GM19372 (cell line): ENCODE measurements around the gene WSCD1.

Source experiments
- ATAC-seq: cut with Tn5 transposase; IDR thresholded peaks from one replicate; pipeline ENCODE4 v1.9.1; 2021; ENCODE audit warnings: mild to moderate bottlenecking, low read depth, moderate library complexity; ENCODE audit not compliant: unreplicated experiment

The WSCD1 gene

GRCh38 chr17:6084311-6085161 lies 14.4 kb downstream of the WSCD1 start:
- ATAC-seq = no peak

GRCh38 chr17:6085812-6086211 lies 15.6 kb downstream of the WSCD1 start:
- ATAC-seq = no peak

DNA sequence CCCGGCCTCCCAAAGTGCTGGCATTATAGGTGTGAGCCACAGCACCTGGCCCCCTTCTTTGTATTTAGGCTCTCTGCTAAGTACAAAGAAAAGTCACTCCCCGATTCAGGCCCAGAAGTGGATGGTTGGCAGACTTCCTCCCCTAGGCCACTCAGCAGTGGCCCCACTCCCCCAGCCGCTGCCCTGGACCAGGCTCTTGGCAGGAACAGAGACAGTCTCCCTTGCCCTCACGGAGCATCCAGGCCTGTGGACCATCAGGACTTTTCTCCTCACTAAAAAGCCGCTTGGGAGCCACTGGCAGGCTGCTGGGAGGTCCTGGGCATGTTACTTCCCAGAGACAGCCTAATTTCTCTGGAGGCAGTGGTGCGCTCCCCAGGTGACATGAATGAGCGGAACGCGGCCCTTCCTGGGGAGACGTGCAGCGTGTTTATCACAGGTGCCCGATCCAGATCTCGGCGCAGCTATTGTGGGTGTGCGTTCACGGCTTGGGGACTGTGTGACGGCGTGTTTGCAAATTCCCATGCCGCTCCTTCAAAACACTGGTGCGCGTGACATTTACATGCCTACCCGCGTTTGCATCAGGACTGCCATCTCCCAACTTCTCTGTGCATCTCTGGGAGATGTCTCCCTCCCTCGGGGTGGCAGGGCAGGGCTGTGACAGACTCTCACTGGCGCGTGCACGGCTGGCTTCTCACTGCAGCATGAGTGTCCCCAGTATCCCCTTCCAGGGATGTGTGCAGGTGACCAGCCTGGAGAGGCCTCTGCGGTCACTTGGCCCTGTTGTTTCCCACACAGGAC lies 16.6 kb downstream of the WSCD1 start:
- ATAC-seq = no peak

DNA sequence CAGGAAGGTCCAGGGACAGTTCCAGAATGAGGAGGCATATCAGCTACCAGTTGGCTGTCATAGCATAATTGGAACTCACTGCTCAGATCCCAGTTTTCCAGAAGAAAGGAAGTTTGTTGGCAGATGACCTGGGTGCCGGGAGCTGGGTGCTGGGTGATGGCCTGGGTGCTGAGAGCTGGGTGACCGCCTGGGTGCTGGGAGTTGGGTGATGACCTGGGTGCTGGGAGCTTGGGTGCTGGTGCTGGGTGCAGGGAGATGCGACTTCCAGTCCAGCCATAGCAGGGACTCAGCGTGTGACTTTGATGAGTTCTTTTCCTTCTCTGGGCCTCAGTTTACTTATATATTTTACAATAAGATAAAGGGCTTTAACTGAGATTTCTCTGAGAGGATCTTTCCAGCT lies 18.0 kb downstream of the WSCD1 start:
- ATAC-seq = no peak

- ATAC-seq = no peak
Measured at GRCh38 chr17:6090253-6090652, 20.1 kb downstream of the WSCD1 start.

DNA sequence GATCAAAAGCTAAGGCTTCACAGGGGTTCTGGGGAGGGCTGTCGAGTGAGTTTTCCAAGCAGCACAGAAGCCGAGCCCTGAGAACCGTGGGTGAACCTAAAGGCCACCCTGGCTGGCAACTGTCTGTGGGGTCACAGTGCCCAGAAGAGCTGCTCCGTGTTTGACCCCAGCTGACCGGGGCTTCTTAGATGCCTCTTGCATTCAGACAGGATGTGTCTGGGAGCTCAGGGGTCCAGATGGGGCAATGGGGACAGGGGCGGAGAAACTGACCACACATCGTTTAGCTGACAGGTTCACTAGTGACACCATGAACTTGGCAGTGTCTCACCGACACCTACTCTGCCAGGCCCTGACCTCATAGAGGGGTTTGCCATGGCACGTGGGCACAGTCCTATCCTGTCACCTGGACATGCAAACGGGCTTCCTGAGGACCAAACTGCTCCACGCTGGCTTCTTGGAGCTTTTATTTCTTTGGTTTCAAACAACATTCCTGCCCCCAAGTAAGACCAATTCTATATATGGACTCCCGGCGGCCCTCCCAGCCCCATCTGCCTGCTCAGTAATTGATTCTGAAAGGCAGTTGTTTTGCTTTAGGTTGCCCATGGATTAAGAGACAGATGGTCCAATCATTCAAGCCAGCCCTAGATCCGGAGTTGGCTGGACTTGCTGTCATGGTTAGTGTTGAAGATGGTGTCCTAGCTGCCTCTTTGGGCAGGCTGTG lies 22.2 kb downstream of the WSCD1 start:
- ATAC-seq = no peak

DNA sequence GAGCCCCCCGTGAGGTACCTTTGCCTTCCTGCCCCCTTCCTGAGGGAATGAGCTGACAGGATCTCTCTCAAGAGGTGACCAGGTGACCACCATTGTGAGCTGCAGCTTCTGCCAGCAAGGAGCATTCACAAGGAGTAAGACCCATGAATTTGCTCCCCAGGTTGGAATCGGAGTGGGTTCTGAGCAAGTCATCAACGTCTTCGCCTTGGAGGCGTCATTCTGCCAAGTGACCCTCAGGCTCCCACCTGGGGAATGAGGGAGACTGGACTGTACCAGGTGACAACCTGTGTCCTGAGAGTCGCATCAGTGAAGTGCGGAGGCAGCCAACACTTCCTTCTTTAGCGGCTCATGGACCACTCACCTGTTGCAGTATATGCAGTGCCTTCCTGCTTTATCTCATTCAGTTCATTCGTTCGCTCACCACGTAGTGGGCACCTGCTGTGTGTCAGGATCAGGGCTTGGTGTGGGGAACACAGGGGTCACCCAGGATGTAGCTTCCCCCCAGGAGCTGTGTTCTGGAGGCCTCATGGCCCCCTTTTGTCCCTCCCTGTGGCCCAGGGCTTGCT lies 22.8 kb downstream of the WSCD1 start:
- no peak for ATAC-seq

DNA sequence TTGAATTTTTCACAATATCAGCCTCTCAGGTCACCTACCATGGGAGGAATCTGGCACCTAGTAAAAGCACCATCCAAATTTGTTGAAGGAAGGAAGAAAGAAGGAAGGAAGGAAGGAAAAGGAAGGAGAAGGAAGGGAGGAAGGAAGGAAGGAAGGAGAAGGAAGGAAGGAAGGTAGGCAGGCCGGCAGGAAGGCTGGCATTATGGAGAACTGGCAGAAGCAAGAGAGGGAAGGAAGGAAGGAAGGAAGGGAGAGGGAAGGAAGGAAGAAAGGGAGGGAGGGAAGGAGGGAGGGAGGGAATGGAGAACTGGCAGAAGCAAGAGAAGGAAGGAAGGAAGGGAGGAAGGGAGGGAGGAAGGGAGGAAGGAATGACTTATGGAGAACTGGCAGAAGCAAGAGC lies 24.3 kb downstream of the WSCD1 start:
- no peak for ATAC-seq

DNA sequence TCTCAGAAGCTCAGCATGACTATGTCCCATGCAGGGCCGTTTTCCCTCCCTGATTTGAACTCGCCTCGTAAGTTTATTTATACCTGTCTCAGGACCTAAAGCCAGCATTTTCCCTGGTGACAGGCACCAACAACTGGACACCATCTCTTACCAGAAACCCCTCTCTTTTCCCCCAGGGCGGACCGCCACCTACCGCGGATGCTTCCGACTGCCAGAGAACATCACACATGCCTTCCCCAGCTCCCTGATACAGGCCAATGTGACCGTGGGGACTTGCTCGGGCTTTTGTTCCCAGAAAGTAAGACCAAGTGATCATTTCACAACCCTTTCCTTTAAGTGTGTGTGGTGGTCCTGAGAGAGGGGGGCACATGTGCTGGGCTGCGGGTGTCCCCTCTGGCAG lies 24.7 kb downstream of the WSCD1 start:
- ATAC-seq = no peak

DNA sequence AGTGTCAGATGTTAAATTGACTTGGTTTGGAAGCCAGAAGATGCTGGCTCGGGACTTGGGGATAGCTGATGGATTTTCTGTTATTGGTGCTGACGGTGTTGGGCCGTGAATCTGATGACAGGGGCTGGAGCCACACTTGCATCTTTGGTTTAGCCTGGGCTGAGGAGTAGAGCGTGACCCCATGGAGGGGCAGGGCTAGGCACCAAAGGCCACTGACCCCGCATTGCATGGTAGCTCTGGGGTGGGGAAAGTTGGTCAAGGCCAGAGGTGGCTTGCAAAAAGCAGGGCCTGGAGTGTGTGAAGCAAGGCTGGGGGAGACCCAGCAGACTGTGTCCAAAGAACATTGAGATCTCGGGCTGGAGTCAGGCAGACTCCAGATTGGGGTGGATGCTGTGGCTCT lies 25.3 kb downstream of the WSCD1 start:
- ATAC-seq = no peak

- ATAC-seq = no peak
Measured at GRCh38 chr17:6096201-6097004, 26.2 kb downstream of the WSCD1 start.

GRCh38 chr17:6097005-6097279 lies 26.8 kb downstream of the WSCD1 start:
- ATAC-seq = no peak

DNA sequence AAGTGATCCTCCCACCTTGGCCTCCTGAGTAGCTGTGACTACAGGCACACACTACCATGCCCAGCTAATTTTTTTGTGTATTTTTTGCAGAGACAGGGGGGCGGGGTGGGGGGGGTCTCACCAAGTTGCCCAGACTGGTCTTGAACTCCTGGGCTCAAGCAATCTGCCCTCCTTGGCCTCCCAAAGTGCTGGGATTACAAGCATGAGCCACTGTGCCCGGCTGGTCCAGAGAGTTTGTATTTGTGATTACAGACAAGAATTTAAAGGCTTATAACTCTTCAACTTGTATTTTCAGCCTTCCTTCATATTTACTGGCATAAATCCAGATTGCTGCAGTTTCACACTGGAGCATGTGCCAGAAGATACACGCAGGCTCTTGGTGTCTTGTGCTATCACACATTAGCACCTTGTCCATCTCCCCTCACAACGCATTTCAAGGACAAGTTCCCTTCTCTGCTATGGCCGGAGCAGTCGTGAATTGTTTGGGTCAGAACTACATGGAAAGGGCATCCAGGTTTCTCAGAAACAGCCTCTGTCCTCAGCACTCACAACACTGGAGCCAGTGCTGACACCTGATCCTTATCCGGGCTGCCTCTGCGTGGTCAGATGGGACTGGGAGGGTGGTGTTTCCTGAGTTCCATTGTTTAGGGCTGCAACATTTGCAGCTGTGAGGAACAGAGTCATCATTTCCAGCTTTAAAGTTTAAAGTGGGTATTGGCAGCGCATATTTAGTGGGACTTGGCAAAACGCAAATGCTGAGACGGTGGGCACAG lies 28.1 kb downstream of the WSCD1 start:
- ATAC-seq = no peak

DNA sequence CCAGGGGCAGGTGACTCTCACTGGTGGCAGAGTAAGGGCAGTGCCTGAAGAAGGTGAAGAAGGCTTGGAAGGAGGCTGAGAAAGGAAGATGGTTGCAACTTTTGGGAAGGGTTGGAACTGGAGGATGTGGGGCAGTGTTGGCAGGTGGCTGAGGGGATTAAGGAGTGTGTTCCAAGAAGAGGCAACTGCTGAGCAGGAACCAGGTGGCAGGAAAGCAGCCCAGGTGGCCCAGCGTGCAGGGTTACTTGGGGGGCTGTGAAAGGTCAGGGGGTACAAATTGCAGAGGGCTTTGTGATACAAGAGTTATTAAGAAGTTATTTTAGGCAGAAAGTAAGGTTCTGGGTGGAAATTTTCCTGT lies 28.6 kb downstream of the WSCD1 start:
- no peak for ATAC-seq

DNA sequence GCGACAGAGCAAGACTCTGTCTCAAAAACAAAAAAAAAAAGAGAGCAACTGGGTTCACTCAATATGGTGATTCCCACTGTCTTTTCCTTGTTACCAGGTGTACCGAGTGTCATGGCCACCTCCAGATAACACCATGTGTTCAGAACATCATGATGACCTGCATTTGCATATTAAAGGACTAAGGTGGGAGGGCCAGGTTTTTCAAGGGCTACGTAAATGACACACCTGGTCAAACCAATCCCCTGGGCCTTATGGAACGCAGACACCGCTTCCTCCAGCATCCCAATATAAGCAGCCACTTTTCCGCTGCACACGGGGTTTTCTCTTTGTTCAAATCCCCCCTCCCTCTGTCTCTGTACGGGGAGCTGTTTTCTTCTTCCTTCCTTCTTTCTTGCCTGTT lies 29.3 kb downstream of the WSCD1 start:
- no peak for ATAC-seq

- ATAC-seq = no peak
Measured at GRCh38 chr17:6100146-6100545, 30.0 kb downstream of the WSCD1 start.

- no peak for ATAC-seq
Measured at GRCh38 chr17:6100891-6101500, 30.8 kb downstream of the WSCD1 start.

DNA sequence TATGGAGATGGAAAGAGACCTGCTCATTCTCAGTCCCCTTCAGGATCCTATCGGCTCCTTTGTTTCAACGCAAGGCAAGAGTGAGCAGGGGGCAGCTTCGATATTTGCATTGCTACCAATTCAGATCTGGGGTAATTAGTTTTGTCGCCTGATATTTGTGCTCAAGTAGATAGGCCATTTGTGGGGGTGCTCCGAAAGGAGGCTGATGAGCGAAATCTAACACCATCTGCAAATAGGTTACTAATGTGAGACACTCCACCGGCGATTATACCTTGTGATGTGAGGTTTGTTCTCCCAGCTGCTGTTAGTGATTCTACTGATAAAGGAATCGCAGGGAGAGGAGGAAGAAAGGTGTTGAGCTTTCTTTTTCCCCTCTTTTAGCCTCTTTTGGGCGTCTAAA lies 31.5 kb downstream of the WSCD1 start:
- no peak for ATAC-seq

- no peak for ATAC-seq
Measured at GRCh38 chr17:6102615-6103014, 32.4 kb downstream of the WSCD1 start.
